ENCODE data around the gene SNTG2.

SNTG2 gene

GRCh38 chr2:1051075-1051474, 100.4 kb downstream of the SNTG2 start:
- no peak overlapping the region for H3K4me2 ChIP-seq (ENCODE audit: low read depth, low read length, poor library complexity, severe bottlenecking)

GRCh38 chr2:1052771-1053191, 102.1 kb downstream of the SNTG2 start:
- Histone ChIP-seq H3K9me2 (replicated peaks; ENCODE audit: low read depth, low read length) (no peaks in the 10 kb centered on the region), H3K4me3 (ENCODE audit: low read length, poor library complexity, severe bottlenecking) (no peak overlapping the region), H3K4me1 (ENCODE audit: insufficient read depth, low read length, poor library complexity, severe bottlenecking) (no peaks in the 10 kb centered on the region), H3K9ac (ENCODE audit: low read depth, low read length, poor library complexity, severe bottlenecking) (no peak overlapping the region), H3K36me3 (ENCODE audit: insufficient read depth, low read length) (no peaks in the 10 kb centered on the region), H4K20me1 (ENCODE audit: insufficient read depth, low read length, poor library complexity, severe bottlenecking) (no peaks in the 10 kb centered on the region), H2AFZ (ENCODE audit: low read length) (no peak overlapping the region), H3K79me2 (ENCODE audit: insufficient read depth, low read length) (no peaks in the 10 kb centered on the region), H3K27me3 (ENCODE audit: insufficient read depth, low read length, poor library complexity, severe bottlenecking) (no peaks in the 10 kb centered on the region), H3K4me2 (ENCODE audit: low read depth, low read length, poor library complexity, severe bottlenecking) (no peak overlapping the region), H3K9me3 (ENCODE audit: insufficient read depth, low read depth, low read length) (no peaks in the 10 kb centered on the region), H3F3A (ENCODE audit: low read depth) (no peaks in the 10 kb centered on the region)
- TF ChIP-seq CTCF (conservative IDR thresholded peaks at IDR 0.05; ENCODE audit: low read length): no peak
- TF ChIP-seq EZH2phosphoT487 (IDR thresholded peaks at IDR 0.05; ENCODE audit: borderline replicate concordance): no peak

More at GRCh38 chr2:1051075-1051474, 100.4 kb downstream of the SNTG2 start:
- TF ChIP-seq CTCF (conservative IDR thresholded peaks at IDR 0.05; ENCODE audit: low read length) (0 out of 2 replicates have a peak, but pooled peaks have one; percentile 7), EZH2phosphoT487 (IDR thresholded peaks at IDR 0.05; ENCODE audit: borderline replicate concordance) (no peak)
- Histone ChIP-seq H3K9ac (ENCODE audit: low read depth, low read length, poor library complexity, severe bottlenecking) (no peak overlapping the region), H3K9me3 (ENCODE audit: insufficient read depth, low read depth, low read length) (no peaks in the 10 kb centered on the region), H3K36me3 (ENCODE audit: insufficient read depth, low read length) (no peaks in the 10 kb centered on the region), H3K4me1 (ENCODE audit: insufficient read depth, low read length, poor library complexity, severe bottlenecking) (no peaks in the 10 kb centered on the region), H4K20me1 (ENCODE audit: insufficient read depth, low read length, poor library complexity, severe bottlenecking) (no peaks in the 10 kb centered on the region), H3F3A (ENCODE audit: low read depth) (no peaks in the 10 kb centered on the region), H3K79me2 (ENCODE audit: insufficient read depth, low read length) (no peaks in the 10 kb centered on the region), H3K4me3 (ENCODE audit: low read length, poor library complexity, severe bottlenecking) (no peak overlapping the region), H3K27me3 (ENCODE audit: insufficient read depth, low read length, poor library complexity, severe bottlenecking) (no peaks in the 10 kb centered on the region), H2AFZ (ENCODE audit: low read length) (no peak overlapping the region), H3K9me2 (replicated peaks; ENCODE audit: low read depth, low read length) (no peaks in the 10 kb centered on the region)

- Histone ChIP-seq H3K4me1 (ENCODE audit: insufficient read depth, low read length, poor library complexity, severe bottlenecking) (no peaks in the 10 kb centered on the region), H3K9ac (ENCODE audit: low read depth, low read length, poor library complexity, severe bottlenecking) (no peak overlapping the region), H3K9me2 (replicated peaks; ENCODE audit: low read depth, low read length) (no peaks in the 10 kb centered on the region), H4K20me1 (ENCODE audit: insufficient read depth, low read length, poor library complexity, severe bottlenecking) (no peaks in the 10 kb centered on the region), H3K36me3 (ENCODE audit: insufficient read depth, low read length) (no peaks in the 10 kb centered on the region), H2AFZ (ENCODE audit: low read length) (no peak overlapping the region), H3K27me3 (ENCODE audit: insufficient read depth, low read length, poor library complexity, severe bottlenecking) (no peaks in the 10 kb centered on the region), H3K4me3 (ENCODE audit: low read length, poor library complexity, severe bottlenecking) (no peak overlapping the region), H3K4me2 (ENCODE audit: low read depth, low read length, poor library complexity, severe bottlenecking) (no peak overlapping the region), H3K9me3 (ENCODE audit: insufficient read depth, low read depth, low read length) (no peaks in the 10 kb centered on the region), H3K79me2 (ENCODE audit: insufficient read depth, low read length) (no peaks in the 10 kb centered on the region), H3F3A (ENCODE audit: low read depth) (no peaks in the 10 kb centered on the region)
- no peak for TF ChIP-seq CTCF (conservative IDR thresholded peaks at IDR 0.05; ENCODE audit: low read length)
- TF ChIP-seq EZH2phosphoT487 (IDR thresholded peaks at IDR 0.05; ENCODE audit: borderline replicate concordance): no peak
Observed at GRCh38 chr2:1053786-1054185, 103.1 kb downstream of the SNTG2 start.
